Right forelimb (tissue), 1 donor: Measurements from ENCODE around the gene IFITM2.
"Not testable (repeated sequence)": the region's sequence is repeated elsewhere in the genome, so short reads cannot be mapped to it uniquely, and the experiment has no call there.

Source experiments
- DNase-seq: peaks from one replicate; pipeline ENCODE4 v3.0.0-alpha.2; 2018

IFITM2 gene

GRCh38 chr11:293852-294661 lies 13.6 kb upstream of the IFITM2 start:
- no peak for DNase-seq

- no peak for DNase-seq
Measured at GRCh38 chr11:294780-295179, 12.8 kb upstream of the IFITM2 start.

- DNase-seq, result no peak
Measured at GRCh38 chr11:295351-296170, 12.1 kb upstream of the IFITM2 start.

- DNase-seq, result no peak
Measured at GRCh38 chr11:296171-297050, 11.2 kb upstream of the IFITM2 start.

- no peak for DNase-seq
Measured at GRCh38 chr11:297051-297585, 10.5 kb upstream of the IFITM2 start.

- DNase-seq, result no peak
Measured at GRCh38 chr11:297586-298405, 9.8 kb upstream of the IFITM2 start.

- DNase-seq, result no peak
Measured at GRCh38 chr11:298406-299065, 9.1 kb upstream of the IFITM2 start.

GRCh38 chr11:299081-299891 lies 8.3 kb upstream of the IFITM2 start, which contains the start of gene IFITM5:
TSS of gene IFITM5 (minus strand) at chr11:299526. CDS start at chr11:299490, 36 bp downstream.
- DNase-seq, result no peak

GRCh38 chr11:299951-300735 lies 7.5 kb upstream of the IFITM2 start:
- no peak for DNase-seq

- DNase-seq, result no peak
Measured at GRCh38 chr11:303363-303762, 4.3 kb upstream of the IFITM2 start.

- no peak for DNase-seq
Measured at GRCh38 chr11:304061-304506, 3.5 kb upstream of the IFITM2 start.

- no peak for DNase-seq
Measured at GRCh38 chr11:304915-305843, 2.4 kb upstream of the IFITM2 start.

- DNase-seq, result no peak
Measured at GRCh38 chr11:305844-306211, 1.8 kb upstream of the IFITM2 start.

GRCh38 chr11:306645-307371 lies 808 bp upstream of the IFITM2 start:
- no peak for DNase-seq

- not testable (repeated sequence) for DNase-seq
Measured at GRCh38 chr11:308740-309665, 1.4 kb downstream of the IFITM2 start.

- not testable (repeated sequence) for DNase-seq
Measured at GRCh38 chr11:309979-310572, 2.5 kb downstream of the IFITM2 start.
